Heart right ventricle (tissue), 16 donors: ENCODE data around the gene FHOD3. TPM values are rescaled to one million over a fixed set of nuclear protein-coding genes. Genes with fewer than 3 reads are reported as not detected.
A peak's percentile ranks its signal among the peaks of the same experiment; 100 is the strongest.

Source experiments
- ATAC-seq, 8 donors: fragments of 200-7000 bp; cut with Tn5 transposase; one replicate each; pipeline ENCODE4 v1.9.1; 2020; ENCODE audit warnings: mild to moderate bottlenecking in 8 of 8, moderate library complexity in 8 of 8, moderate number of reproducible peaks in 1 of 8
- DNase-seq, 2 donors: peaks; one replicate each; pipeline ENCODE4 v3.0.0-alpha.2; 2020
- H3K27ac ChIP-seq, 10 donors: fragments of 200-600 bp; sonication (generic) in 2 of 10; one replicate each; pipeline versions ENCODE4 v1.5.0 to v1.8.0; 2020 to 2022; ENCODE audit warnings: mild to moderate bottlenecking in 3 of 10
- H3K27me3 ChIP-seq, 7 donors: fragments of 200-600 bp; one replicate each; pipeline ENCODE4 v1.8.0; 2021 to 2022; ENCODE audit warnings: mild to moderate bottlenecking in 2 of 7
- H3K36me3 ChIP-seq, 9 donors: fragments of 200-600 bp; sonication (generic) in 1 of 9; one replicate each; pipeline versions ENCODE4 v1.5.0 to v1.8.0; 2020 to 2022; ENCODE audit warnings: mild to moderate bottlenecking in 2 of 9
- H3K4me1 ChIP-seq, 9 donors: fragments of 200-600 bp; sonication (generic) in 1 of 9; one replicate each; pipeline versions ENCODE4 v1.5.0 to v1.8.0; 2020 to 2022; ENCODE audit warnings: mild to moderate bottlenecking in 4 of 9
- H3K4me3 ChIP-seq, 10 donors: fragments of 200-600 bp; sonication (generic) in 2 of 10; one replicate each; pipeline versions ENCODE4 v1.5.0 to v1.8.0; 2020 to 2022; ENCODE audit warnings: mild to moderate bottlenecking in 7 of 10, moderate library complexity in 2 of 10
- H3K9me3 ChIP-seq, 11 donors: fragments of 200-600 bp in 10 of 11; sonication (generic) in 2 of 11; one replicate each; pipeline versions ENCODE4 v1.5.0 to v1.8.0; 2013 to 2022; ENCODE audit warnings: mild to moderate bottlenecking in 2 of 11, control low read depth in 1 of 11, moderate library complexity in 1 of 11
- WGBS, 2 donors: extraction: QIAGEN DNeasy Blood & Tissue Kit; methylation state at CpG; one replicate each; pipeline ENCODE4 v1.1.7; 2013; ENCODE audit warnings: inconsistent platforms in 1 of 2; 5-methylcytosine and 5-hydroxymethylcytosine counted together
- intact Hi-C, 10 donors: fragments of 100-400 bp; cut with DNase I; formaldehyde crosslinking; loops; one replicate each; pipeline versions ENCODE4 v1.11.1 to v1.14.2; 2022
- polyA plus RNA-seq, 2 donors: library from polyadenylated mRNA; stranded (reverse); fragments of 200-250 nt; gene quantifications; one replicate each; pipeline ENCODE4 v1.2.3, GENCODE V29; 2013
- total RNA-seq, 10 donors: library from RNA; stranded (reverse); fragmentation: NEBNext Ultra II Directional in 3 of 10; extraction: Animal tissue kit (Norgen Biotek cat#: 25700) in 3 of 10; gene quantifications; one replicate each; pipeline versions ENCODE4 v1.2.1 to v1.2.4, GENCODE V29; 2021 to 2023
- TF ChIP-seq, protein P1 (sequence below), 9 donors: fragments of 200-600 bp; sonication (generic) in 2 of 9; IDR thresholded peaks; one replicate each; pipeline versions ENCODE4 v1.5.0 to v1.8.0; 2021 to 2022; ENCODE audit warnings: antibody characterized with exemption in 9 of 9, mild to moderate bottlenecking in 5 of 9, moderate library complexity in 1 of 9
- donor health status: Arrhythmogenic right ventricular cardiomyopathy.
- donor health status: ischemic (EF 13 %, LVEDD 7.1; RV severe dilation, severe dysfunction).
- donor health status: healthy with polysubstance abuse.
- donor health status: DM: no; HTN: yes; CAD: no.
- donor health status: DM: no; HTN: no; CAD: no.
- donor health status: ischemic (EF 25% LVEDD 6.9; RV normal size, moderate dysfunction).
- donor health status: ischemic (EF 25% LVEDD 5.7; RV mildly dilated, moderate dysfunction).
- donor health status: healthy.
- donor health status: DM: yes; HTN: yes; CAD: no.
- donor health status: Ischemic cardiomyopathy.
- donor health status: ischemic (EF 35%, LVEDD 5.7; RV mildly dilated, moderate dysfunction).
- donor health status: nonischemic (EF 11% LVEDD 7.7; RV severe dilation, severe dysfunction).
- donor health status: DM: yes; HTN: yes; CAD: no.
- donor health status: PGD.
- donor health status: ischemic (EF 29% LVEDD 5.4; RV normal size, mild dysfunction).
- donor health status: nonischemic (EF 23%, LVEDD 6.1; RV moderate dilation, normal function).

The FHOD3 gene
- total and polyA plus RNA-seq, 12 donors: 81.8 to 484 (median 356) TPM

DNA sequence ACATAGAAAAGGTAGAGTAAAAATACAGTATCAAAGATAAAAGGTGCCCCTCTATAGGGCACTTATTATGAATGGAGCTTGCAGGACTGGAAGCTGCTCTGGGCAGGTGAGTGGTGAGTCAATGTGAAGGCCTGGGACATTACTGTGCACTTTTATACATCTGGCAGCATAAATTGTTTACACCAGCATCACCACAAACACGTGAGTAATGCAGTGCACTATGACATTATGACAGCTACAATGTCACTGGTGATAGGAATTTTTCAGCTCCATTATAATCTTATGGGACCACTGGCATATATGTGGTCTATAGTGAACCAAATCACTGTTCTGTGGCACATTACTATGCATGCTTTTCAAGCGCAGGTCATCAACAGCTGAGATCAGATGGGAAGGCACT is 483.2 kb downstream of the FHOD3 start:
- no peak overlapping the region for H3K27ac ChIP-seq
- 87 to 91% methylated on average over 2 of the region's 2 CpGs for WGBS, 2 donors
- no peaks in the 10 kb centered on the region for H3K27me3 ChIP-seq
- no peak overlapping the region for H3K4me3 ChIP-seq
- H3K9me3 ChIP-seq: no peaks in the 10 kb centered on the region
- TF ChIP-seq, protein P1, sequence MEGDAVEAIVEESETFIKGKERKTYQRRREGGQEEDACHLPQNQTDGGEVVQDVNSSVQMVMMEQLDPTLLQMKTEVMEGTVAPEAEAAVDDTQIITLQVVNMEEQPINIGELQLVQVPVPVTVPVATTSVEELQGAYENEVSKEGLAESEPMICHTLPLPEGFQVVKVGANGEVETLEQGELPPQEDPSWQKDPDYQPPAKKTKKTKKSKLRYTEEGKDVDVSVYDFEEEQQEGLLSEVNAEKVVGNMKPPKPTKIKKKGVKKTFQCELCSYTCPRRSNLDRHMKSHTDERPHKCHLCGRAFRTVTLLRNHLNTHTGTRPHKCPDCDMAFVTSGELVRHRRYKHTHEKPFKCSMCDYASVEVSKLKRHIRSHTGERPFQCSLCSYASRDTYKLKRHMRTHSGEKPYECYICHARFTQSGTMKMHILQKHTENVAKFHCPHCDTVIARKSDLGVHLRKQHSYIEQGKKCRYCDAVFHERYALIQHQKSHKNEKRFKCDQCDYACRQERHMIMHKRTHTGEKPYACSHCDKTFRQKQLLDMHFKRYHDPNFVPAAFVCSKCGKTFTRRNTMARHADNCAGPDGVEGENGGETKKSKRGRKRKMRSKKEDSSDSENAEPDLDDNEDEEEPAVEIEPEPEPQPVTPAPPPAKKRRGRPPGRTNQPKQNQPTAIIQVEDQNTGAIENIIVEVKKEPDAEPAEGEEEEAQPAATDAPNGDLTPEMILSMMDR (IDR thresholded peaks at IDR 0.05): no peak
- H3K4me1 ChIP-seq: peaks cover 0 to 28% (median 9%) of the 10 kb centered on the region in 9 donors
- intact Hi-C loops: no loop called here
- peaks cover 0 to 41% (median 13%) of the 10 kb centered on the region in 9 donors for H3K36me3 ChIP-seq
- DNase-seq (no peak), ATAC-seq (no peak)

GRCh38 chr18:36782710-36783109 is 485.2 kb downstream of the FHOD3 start:
- 76 to 78% methylated on average over 9 of the region's 9 CpGs for WGBS, 2 donors
- H3K27me3 ChIP-seq: no peaks in the 10 kb centered on the region
- no peak for DNase-seq
- H3K4me1 ChIP-seq: peaks cover 0 to 28% (median 16%) of the 10 kb centered on the region in 9 donors
- peak overlapping the region in 1 of 10 donors; percentile 1 for H3K27ac ChIP-seq
- no peaks in the 10 kb centered on the region for H3K9me3 ChIP-seq
- no peak for ATAC-seq
- intact Hi-C loops: no loop called here
- H3K36me3 ChIP-seq: peaks cover 0 to 40% (median 13%) of the 10 kb centered on the region in 9 donors
- H3K4me3 ChIP-seq: no peak overlapping the region
- TF ChIP-seq, protein P1 (IDR thresholded peaks at IDR 0.05): no peak

GRCh38 chr18:36783792-36784191 is 486.3 kb downstream of the FHOD3 start:
- H3K27ac ChIP-seq: no peak overlapping the region
- 81 to 90% methylated on average over 5 of the region's 5 CpGs for WGBS, 2 donors
- TF ChIP-seq, protein P1 (IDR thresholded peaks at IDR 0.05): no peak
- intact Hi-C loops: no loop called here
- ATAC-seq (no peak), DNase-seq (no peak)
- H3K4me1 ChIP-seq: peaks cover 0 to 26% (median 14%) of the 10 kb centered on the region in 9 donors
- H3K9me3 ChIP-seq: no peaks in the 10 kb centered on the region
- no peaks in the 10 kb centered on the region for H3K27me3 ChIP-seq
- H3K36me3 ChIP-seq: peaks cover 0 to 47% (median 13%) of the 10 kb centered on the region in 9 donors
- no peak overlapping the region for H3K4me3 ChIP-seq

DNA sequence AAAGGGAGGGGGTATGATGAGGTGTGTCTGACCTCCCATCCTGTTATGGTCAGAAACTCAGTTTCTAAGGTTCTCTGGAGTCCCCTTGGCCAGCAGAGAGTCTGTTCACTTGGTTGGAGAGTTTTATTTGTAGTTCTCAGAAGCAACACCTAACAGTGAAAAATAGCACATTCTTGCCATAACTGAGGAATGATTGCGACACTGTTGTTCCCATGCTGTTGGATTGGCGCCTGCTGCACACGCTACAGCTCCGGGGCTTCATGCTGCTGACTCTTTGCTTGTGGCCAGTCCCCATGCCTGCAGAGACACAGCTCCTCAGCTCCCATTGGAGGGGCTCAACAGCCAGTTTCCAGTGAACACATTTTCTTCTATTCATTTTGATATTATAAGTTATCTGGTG is 489.2 kb downstream of the FHOD3 start:
- Histone ChIP-seq H3K36me3 (peaks cover 0 to 52% (median 10%) of the 10 kb centered on the region in 9 donors), H3K27me3 (no peaks in the 10 kb centered on the region), H3K9me3 (no peaks in the 10 kb centered on the region), H3K27ac (peak overlapping the region in 7 of 10 donors; percentile 9 to 68 (median 53)), H3K4me1 (peaks cover 0 to 26% (median 14%) of the 10 kb centered on the region in 9 donors), H3K4me3 (no peak overlapping the region)
- intact Hi-C loops: no loop called here
- WGBS, 2 donors: 35 to 45% methylated on average over 4 of the region's 4 CpGs
- peak; percentile 26 to 67 for DNase-seq
- TF ChIP-seq, protein P1 (IDR thresholded peaks at IDR 0.05): no peak
- peak; percentile 59 to 94 (median 82) for ATAC-seq
